ENCODE measurements around the gene SCYL1. TPM values are rescaled to one million over a fixed set of nuclear protein-coding genes. Genes with fewer than 3 reads are reported as not detected.

SCYL1 gene
- polyA plus RNA-seq, 4 donors, result 46.7 to 76.9 (median 61.0) TPM

DNA sequence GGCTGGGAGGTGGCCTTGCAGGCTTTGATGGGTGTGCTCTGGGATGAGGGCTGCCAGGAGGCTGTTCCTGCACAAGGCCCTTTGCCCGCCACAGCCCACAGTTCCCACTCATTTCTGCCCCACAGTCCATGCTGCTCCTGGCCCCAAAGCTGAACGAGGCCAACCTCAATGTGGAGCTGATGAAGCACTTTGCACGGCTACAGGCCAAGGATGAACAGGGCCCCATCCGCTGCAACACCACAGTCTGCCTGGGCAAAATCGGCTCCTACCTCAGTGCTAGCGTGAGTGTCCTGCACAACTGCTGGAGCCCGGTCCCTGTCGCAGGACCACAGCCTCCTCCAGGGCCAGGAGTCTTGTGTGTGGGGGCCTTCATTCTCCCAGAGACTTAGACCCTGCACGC, 10.2 kb downstream of the SCYL1 start:
- Histone ChIP-seq H3K4me1 (ENCODE audit: control insufficient read depth in 3 of 3, insufficient read depth in 2 of 3, low read depth in 1 of 3, low read length in 2 of 3) (peaks cover 0 to 10% (median 0%) of the 10 kb centered on the region in 3 donors), H3K36me3 (ENCODE audit: control insufficient read depth in 3 of 3, insufficient read depth in 2 of 3, low read depth in 1 of 3, low read length in 3 of 3) (peaks cover 10 to 87% (median 11%) of the 10 kb centered on the region in 3 donors), H3K27ac (ENCODE audit: low read depth in 1 of 3, low read length in 2 of 3) (no peak overlapping the region), H3K27me3 (ENCODE audit: control insufficient read depth in 3 of 3, insufficient read depth in 3 of 3, low read length in 3 of 3) (no peaks in the 10 kb centered on the region), H3K9me3 (ENCODE audit: control insufficient read depth in 2 of 2, insufficient read depth in 1 of 2, low read depth in 1 of 2, low read length in 1 of 2) (no peaks in the 10 kb centered on the region), H3K4me3 (ENCODE audit: low read depth in 1 of 3, low read length in 3 of 3) (no peak overlapping the region)
- 88 to 91% (median 90%) methylated on average over 9 of the region's 9 CpGs for WGBS, 3 donors
- DNase-seq, result no peak
- FAIRE-seq, result no peak

GRCh38 chr11:65536412-65537295, 11.8 kb downstream of the SCYL1 start:
- Histone ChIP-seq H3K4me3 (ENCODE audit: low read depth in 1 of 3, low read length in 3 of 3) (no peak overlapping the region), H3K9me3 (ENCODE audit: control insufficient read depth in 2 of 2, insufficient read depth in 1 of 2, low read depth in 1 of 2, low read length in 1 of 2) (no peaks in the 10 kb centered on the region), H3K27me3 (ENCODE audit: control insufficient read depth in 3 of 3, insufficient read depth in 3 of 3, low read length in 3 of 3) (no peaks in the 10 kb centered on the region), H3K4me1 (ENCODE audit: control insufficient read depth in 3 of 3, insufficient read depth in 2 of 3, low read depth in 1 of 3, low read length in 2 of 3) (peaks cover 0 to 22% (median 0%) of the 10 kb centered on the region in 3 donors), H3K27ac (ENCODE audit: low read depth in 1 of 3, low read length in 2 of 3) (no peak overlapping the region), H3K36me3 (ENCODE audit: control insufficient read depth in 3 of 3, insufficient read depth in 2 of 3, low read depth in 1 of 3, low read length in 3 of 3) (peaks cover under 1 to 78% (median 11%) of the 10 kb centered on the region in 3 donors)
- 84 to 86% (median 84%) methylated on average over 11 to 12 of the region's 12 CpGs for WGBS, 3 donors
- FAIRE-seq (no peak), DNase-seq (no peak)

- no peak for DNase-seq
- Histone ChIP-seq H3K4me1 (ENCODE audit: control insufficient read depth in 3 of 3, insufficient read depth in 2 of 3, low read depth in 1 of 3, low read length in 2 of 3) (peaks cover 0 to 28% (median 0%) of the 10 kb centered on the region in 3 donors), H3K36me3 (ENCODE audit: control insufficient read depth in 3 of 3, insufficient read depth in 2 of 3, low read depth in 1 of 3, low read length in 3 of 3) (peaks cover 0 to 78% (median 11%) of the 10 kb centered on the region in 3 donors), H3K27ac (ENCODE audit: low read depth in 1 of 3, low read length in 2 of 3) (no peak overlapping the region), H3K9me3 (ENCODE audit: control insufficient read depth in 2 of 2, insufficient read depth in 1 of 2, low read depth in 1 of 2, low read length in 1 of 2) (no peaks in the 10 kb centered on the region), H3K4me3 (ENCODE audit: low read depth in 1 of 3, low read length in 3 of 3) (no peak overlapping the region), H3K27me3 (ENCODE audit: control insufficient read depth in 3 of 3, insufficient read depth in 3 of 3, low read length in 3 of 3) (no peaks in the 10 kb centered on the region)
- 75 to 94% (median 79%) methylated on average over 2 of the region's 2 CpGs for WGBS, 3 donors
- FAIRE-seq, result no peak
These were observed 12.4 kb downstream of the SCYL1 start for GRCh38 chr11:65537296-65537597.

DNA sequence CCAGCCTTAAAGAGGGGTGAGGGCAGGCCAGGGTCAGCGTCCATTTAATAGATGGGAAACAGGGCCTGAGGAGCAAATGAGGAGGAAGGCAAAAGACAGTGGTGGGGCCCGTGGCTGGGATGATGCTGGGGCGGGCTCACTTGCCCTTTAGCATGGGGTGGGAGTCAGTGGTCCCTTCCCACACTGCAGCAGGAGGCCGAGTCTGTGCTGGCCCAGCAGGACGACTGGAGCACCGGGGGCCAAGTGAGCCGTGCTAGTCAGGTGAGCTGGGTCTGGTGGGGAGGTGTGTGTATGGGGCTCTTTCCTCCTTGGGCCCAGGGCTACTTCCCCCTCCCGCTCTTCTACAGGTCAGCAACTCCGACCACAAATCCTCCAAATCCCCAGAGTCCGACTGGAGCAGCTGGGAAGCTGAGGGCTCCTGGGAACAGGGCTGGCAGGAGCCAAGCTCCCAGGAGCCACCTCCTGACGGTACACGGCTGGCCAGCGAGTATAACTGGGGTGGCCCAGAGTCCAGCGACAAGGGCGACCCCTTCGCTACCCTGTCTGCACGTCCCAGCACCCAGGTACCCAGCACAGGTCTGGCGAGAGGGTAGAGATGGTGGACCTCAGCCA, 12.8 kb downstream of the SCYL1 start:
- Histone ChIP-seq H3K27ac (ENCODE audit: low read depth in 1 of 3, low read length in 2 of 3) (no peak overlapping the region), H3K4me1 (ENCODE audit: control insufficient read depth in 3 of 3, insufficient read depth in 2 of 3, low read depth in 1 of 3, low read length in 2 of 3) (peaks cover 0 to 28% (median 0%) of the 10 kb centered on the region in 3 donors), H3K27me3 (ENCODE audit: control insufficient read depth in 3 of 3, insufficient read depth in 3 of 3, low read length in 3 of 3) (no peaks in the 10 kb centered on the region), H3K9me3 (ENCODE audit: control insufficient read depth in 2 of 2, insufficient read depth in 1 of 2, low read depth in 1 of 2, low read length in 1 of 2) (no peaks in the 10 kb centered on the region), H3K4me3 (ENCODE audit: low read depth in 1 of 3, low read length in 3 of 3) (no peak overlapping the region), H3K36me3 (ENCODE audit: control insufficient read depth in 3 of 3, insufficient read depth in 2 of 3, low read depth in 1 of 3, low read length in 3 of 3) (peaks cover 0 to 76% (median 9%) of the 10 kb centered on the region in 3 donors)
- WGBS, 3 donors, result 83 to 86% (median 85%) methylated on average over 17 to 18 of the region's 18 CpGs
- FAIRE-seq (no peak), DNase-seq (no peak)

DNA sequence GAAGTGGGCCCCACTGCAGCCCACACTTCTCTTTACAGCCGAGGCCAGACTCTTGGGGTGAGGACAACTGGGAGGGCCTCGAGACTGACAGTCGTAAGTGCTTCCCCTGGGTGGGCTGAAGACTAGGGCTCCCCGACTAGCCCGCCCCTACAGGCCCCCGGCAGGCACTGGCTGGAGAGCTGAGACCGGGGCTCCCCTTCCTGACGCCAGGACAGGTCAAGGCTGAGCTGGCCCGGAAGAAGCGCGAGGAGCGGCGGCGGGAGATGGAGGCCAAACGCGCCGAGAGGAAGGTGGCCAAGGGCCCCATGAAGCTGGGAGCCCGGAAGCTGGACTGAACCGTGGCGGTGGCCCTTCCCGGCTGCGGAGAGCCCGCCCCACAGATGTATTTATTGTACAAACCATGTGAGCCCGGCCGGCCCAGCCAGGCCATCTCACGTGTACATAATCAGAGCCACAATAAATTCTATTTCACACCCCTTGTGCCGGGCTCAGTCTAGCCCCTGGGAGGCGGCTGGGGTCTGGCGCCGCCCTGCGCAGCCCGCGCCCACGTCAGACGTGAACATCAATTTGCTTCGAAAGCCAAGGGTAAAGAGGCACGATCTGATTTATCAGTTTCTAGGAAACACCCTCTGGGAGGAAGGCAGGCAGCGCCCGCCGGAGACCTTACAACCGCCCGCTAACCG, 13.5 kb downstream of the SCYL1 start:
- H3K27ac ChIP-seq (ENCODE audit: low read depth in 1 of 3, low read length in 2 of 3), result no peak overlapping the region

DNA sequence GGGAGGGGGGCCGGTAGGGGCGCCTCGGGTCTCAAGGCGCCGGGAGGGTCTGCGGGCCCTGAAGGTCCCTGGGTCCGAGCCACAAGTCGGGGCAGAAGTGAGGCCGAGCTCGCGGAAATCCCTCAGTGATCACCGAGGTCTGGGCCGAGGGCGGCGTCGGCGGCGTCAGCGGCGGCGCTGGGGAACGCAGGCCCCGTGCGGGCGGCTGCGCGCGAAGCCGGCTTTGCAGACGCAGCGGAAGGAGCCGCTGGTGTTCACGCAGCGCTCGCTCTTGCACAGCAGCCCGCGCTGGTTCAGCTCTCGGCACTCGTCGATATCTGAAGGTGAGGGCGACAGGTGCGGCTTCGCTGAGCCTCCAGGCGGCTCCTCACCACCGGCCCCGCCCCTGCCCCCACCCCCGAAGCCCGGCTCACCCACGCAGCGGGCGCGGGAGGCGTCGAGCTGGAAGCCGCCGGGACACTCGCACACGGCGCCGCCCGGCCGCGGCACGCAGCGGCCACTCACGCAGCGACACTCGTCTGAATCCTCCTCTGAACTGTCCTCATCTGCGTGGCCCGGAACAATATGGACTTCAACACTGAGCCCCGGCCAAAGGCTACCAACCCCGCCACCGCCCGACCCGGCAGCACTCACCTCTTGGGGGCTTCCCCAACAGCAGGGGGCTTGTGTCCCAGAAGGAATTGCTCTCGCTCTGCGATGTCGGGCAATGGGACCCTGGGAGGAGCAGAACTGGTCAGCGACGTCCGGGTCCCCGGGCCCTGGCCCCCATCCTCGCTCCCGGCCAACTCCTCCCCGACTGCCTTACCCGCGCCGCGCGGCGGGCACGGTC, 14.2 kb downstream of the SCYL1 start:
- no peaks in the 10 kb centered on the region for H3K27me3 ChIP-seq (ENCODE audit: control insufficient read depth in 3 of 3, insufficient read depth in 3 of 3, low read length in 3 of 3)
- DNase-seq (no peak), FAIRE-seq (no peak)
- peak overlapping the region in 1 of 3 donors; percentile 53 for H3K4me3 ChIP-seq (ENCODE audit: low read depth in 1 of 3, low read length in 3 of 3)
- H3K36me3 ChIP-seq (ENCODE audit: control insufficient read depth in 3 of 3, insufficient read depth in 2 of 3, low read depth in 1 of 3, low read length in 3 of 3), result peaks cover 0 to 80% (median 9%) of the 10 kb centered on the region in 3 donors
- WGBS, 3 donors, result 85 to 86% (median 86%) methylated on average over 67 to 92 of the region's 92 CpGs
- H3K27ac ChIP-seq (ENCODE audit: low read depth in 1 of 3, low read length in 2 of 3), result peak overlapping the region in 2 of 3 donors; percentile 83 to 91
- H3K9me3 ChIP-seq (ENCODE audit: control insufficient read depth in 2 of 2, insufficient read depth in 1 of 2, low read depth in 1 of 2, low read length in 1 of 2), result no peaks in the 10 kb centered on the region
- peaks cover 0 to 28% (median 0%) of the 10 kb centered on the region in 3 donors for H3K4me1 ChIP-seq (ENCODE audit: control insufficient read depth in 3 of 3, insufficient read depth in 2 of 3, low read depth in 1 of 3, low read length in 2 of 3)

More for the DNA sequence above, 13.5 kb downstream of the SCYL1 start:
- 88 to 94% (median 92%) methylated on average over 43 of the region's 43 CpGs for WGBS, 3 donors
- no peak for FAIRE-seq
- Histone ChIP-seq H3K9me3 (ENCODE audit: control insufficient read depth in 2 of 2, insufficient read depth in 1 of 2, low read depth in 1 of 2, low read length in 1 of 2) (no peaks in the 10 kb centered on the region), H3K4me1 (ENCODE audit: control insufficient read depth in 3 of 3, insufficient read depth in 2 of 3, low read depth in 1 of 3, low read length in 2 of 3) (peaks cover 0 to 28% (median 0%) of the 10 kb centered on the region in 3 donors), H3K36me3 (ENCODE audit: control insufficient read depth in 3 of 3, insufficient read depth in 2 of 3, low read depth in 1 of 3, low read length in 3 of 3) (peaks cover 0 to 76% (median 9%) of the 10 kb centered on the region in 3 donors), H3K27me3 (ENCODE audit: control insufficient read depth in 3 of 3, insufficient read depth in 3 of 3, low read length in 3 of 3) (no peaks in the 10 kb centered on the region), H3K4me3 (ENCODE audit: low read depth in 1 of 3, low read length in 3 of 3) (no peak overlapping the region)
- DNase-seq, result no peak

- H3K4me3 ChIP-seq (ENCODE audit: low read depth in 1 of 3, low read length in 3 of 3), result peak overlapping the region; percentile 34 to 69 (median 53)
- H3K4me1 ChIP-seq (ENCODE audit: control insufficient read depth in 3 of 3, insufficient read depth in 2 of 3, low read depth in 1 of 3, low read length in 2 of 3), result peaks cover 0 to 28% (median 0%) of the 10 kb centered on the region in 3 donors
- peaks cover 0 to 80% (median 10%) of the 10 kb centered on the region in 3 donors for H3K36me3 ChIP-seq (ENCODE audit: control insufficient read depth in 3 of 3, insufficient read depth in 2 of 3, low read depth in 1 of 3, low read length in 3 of 3)
- FAIRE-seq, result no peak
- peak; percentile 83 to 86 for DNase-seq
- H3K9me3 ChIP-seq (ENCODE audit: control insufficient read depth in 2 of 2, insufficient read depth in 1 of 2, low read depth in 1 of 2, low read length in 1 of 2), result no peaks in the 10 kb centered on the region
- H3K27me3 ChIP-seq (ENCODE audit: control insufficient read depth in 3 of 3, insufficient read depth in 3 of 3, low read length in 3 of 3), result no peaks in the 10 kb centered on the region
- WGBS, 3 donors, result 2 to 14% (median 8%) methylated on average over 38 to 60 of the region's 60 CpGs
- H3K27ac ChIP-seq (ENCODE audit: low read depth in 1 of 3, low read length in 2 of 3), result peak overlapping the region; percentile 83 to 91 (median 89)
These were observed 14.9 kb downstream of the SCYL1 start for GRCh38 chr11:65539744-65540289.
